ENCODE measurements around the gene ZNF654. TPM values are rescaled to one million over a fixed set of nuclear protein-coding genes. Genes with fewer than 3 reads are reported as not detected.

ZNF654 gene
- total and polyA plus RNA-seq, 2 experiments from 2014 or later, result 6.3 to 16.2 TPM

GRCh38 chr3:88142094-88142624, 83.1 kb downstream of the ZNF654 start:
- TF ChIP-seq, protein P1, sequence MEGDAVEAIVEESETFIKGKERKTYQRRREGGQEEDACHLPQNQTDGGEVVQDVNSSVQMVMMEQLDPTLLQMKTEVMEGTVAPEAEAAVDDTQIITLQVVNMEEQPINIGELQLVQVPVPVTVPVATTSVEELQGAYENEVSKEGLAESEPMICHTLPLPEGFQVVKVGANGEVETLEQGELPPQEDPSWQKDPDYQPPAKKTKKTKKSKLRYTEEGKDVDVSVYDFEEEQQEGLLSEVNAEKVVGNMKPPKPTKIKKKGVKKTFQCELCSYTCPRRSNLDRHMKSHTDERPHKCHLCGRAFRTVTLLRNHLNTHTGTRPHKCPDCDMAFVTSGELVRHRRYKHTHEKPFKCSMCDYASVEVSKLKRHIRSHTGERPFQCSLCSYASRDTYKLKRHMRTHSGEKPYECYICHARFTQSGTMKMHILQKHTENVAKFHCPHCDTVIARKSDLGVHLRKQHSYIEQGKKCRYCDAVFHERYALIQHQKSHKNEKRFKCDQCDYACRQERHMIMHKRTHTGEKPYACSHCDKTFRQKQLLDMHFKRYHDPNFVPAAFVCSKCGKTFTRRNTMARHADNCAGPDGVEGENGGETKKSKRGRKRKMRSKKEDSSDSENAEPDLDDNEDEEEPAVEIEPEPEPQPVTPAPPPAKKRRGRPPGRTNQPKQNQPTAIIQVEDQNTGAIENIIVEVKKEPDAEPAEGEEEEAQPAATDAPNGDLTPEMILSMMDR (IDR thresholded peaks at IDR 0.05; ENCODE audit: poor library complexity), result no peak
- TF ChIP-seq EZH2 (IDR thresholded peaks at IDR 0.05; ENCODE audit: borderline replicate concordance), result no peak
- TF ChIP-seq EZH2phosphoT487 (IDR thresholded peaks at IDR 0.05; ENCODE audit: low read depth, severe bottlenecking, unreplicated experiment), result no peak
- Histone ChIP-seq H3K27ac (no peak overlapping the region), H3K9me3 (ENCODE audit: low read depth) (no peaks in the 10 kb centered on the region), H3K4me2 (no peak overlapping the region), H4K20me1 (ENCODE audit: insufficient read depth, poor library complexity, severe bottlenecking) (no peaks in the 10 kb centered on the region), H3K79me2 (no peaks in the 10 kb centered on the region), H3K4me3 (no peak overlapping the region), H3K36me3 (replicated peaks; ENCODE audit: insufficient read depth, low read depth) (no peaks in the 10 kb centered on the region), H3K4me1 (ENCODE audit: insufficient read depth) (no peaks in the 10 kb centered on the region), H3K27me3 (no peaks in the 10 kb centered on the region), H2AFZ (no peak overlapping the region), H3K9me2 (replicated peaks; ENCODE audit: insufficient read depth) (no peaks in the 10 kb centered on the region)
- WGBS (ENCODE audit: low lambda C conversion rate, missing lambda C conversion rate), result 73% methylated on average over 3 of the region's 3 CpGs
- DNase-seq (ENCODE audit: low spot score), result no peak

DNA sequence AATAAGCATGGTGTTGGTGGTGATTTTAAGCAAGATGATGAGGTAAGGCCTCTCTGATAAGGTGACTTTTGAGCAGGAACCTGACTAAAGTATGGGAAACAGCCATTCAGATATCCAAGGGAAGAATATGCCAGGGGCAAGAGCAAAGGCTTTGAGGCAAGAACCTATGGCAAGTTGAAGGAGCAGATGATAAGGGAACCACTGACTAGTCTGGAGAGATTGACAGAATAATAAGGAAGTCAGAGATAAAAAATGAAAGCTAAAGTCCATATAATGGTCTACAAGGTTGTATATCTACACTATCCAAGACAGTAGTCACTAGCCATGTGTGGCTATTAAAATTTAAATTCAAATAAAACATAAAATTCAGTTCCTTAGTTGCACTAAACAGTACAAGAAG, 88.2 kb downstream of the ZNF654 start:
- no peaks in the 10 kb centered on the region for H3K9me2 ChIP-seq (replicated peaks; ENCODE audit: insufficient read depth)
- H2AFZ ChIP-seq, result no peak overlapping the region
- DNase-seq (ENCODE audit: low spot score), result no peak
- H3K79me2 ChIP-seq, result peaks cover 37% of the 10 kb centered on the region
- no peak overlapping the region for H3K4me2 ChIP-seq
- no peaks in the 10 kb centered on the region for H3K4me1 ChIP-seq (ENCODE audit: insufficient read depth)
- H3K27ac ChIP-seq, result no peak overlapping the region
- no peaks in the 10 kb centered on the region for H3K27me3 ChIP-seq
- TF ChIP-seq, protein P1 (IDR thresholded peaks at IDR 0.05; ENCODE audit: poor library complexity), result no peak
- TF ChIP-seq EZH2phosphoT487 (IDR thresholded peaks at IDR 0.05; ENCODE audit: low read depth, severe bottlenecking, unreplicated experiment) (no peak), EZH2 (IDR thresholded peaks at IDR 0.05; ENCODE audit: borderline replicate concordance) (no peak)
- H4K20me1 ChIP-seq (ENCODE audit: insufficient read depth, poor library complexity, severe bottlenecking), result peaks cover 8% of the 10 kb centered on the region
- H3K9me3 ChIP-seq (ENCODE audit: low read depth), result no peaks in the 10 kb centered on the region
- H3K36me3 ChIP-seq (replicated peaks; ENCODE audit: insufficient read depth, low read depth), result no peaks in the 10 kb centered on the region
- H3K4me3 ChIP-seq, result no peak overlapping the region

DNA sequence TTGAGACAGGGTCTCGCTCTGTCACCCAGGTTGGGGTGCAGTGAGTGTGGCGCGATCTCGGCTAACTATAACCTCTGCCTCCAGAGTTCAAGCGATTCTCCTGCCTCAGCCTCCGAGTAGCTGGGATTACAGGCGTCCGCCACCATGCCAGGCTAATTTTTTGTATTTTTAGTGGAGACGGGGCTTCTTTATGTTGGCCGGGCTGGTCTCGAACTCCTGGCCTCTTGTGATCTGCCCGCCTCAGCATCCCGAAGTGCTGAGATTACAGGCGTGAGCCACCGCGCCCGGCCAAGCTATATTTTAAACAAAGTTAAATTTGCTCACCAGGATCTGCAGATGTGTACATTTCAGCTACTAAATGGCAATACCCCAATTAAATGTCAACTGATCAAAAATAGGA, 89.6 kb downstream of the ZNF654 start:
- no peak overlapping the region for H3K27ac ChIP-seq
- no peaks in the 10 kb centered on the region for H3K9me3 ChIP-seq (ENCODE audit: low read depth)
- H4K20me1 ChIP-seq (ENCODE audit: insufficient read depth, poor library complexity, severe bottlenecking), result peaks cover 8% of the 10 kb centered on the region
- TF ChIP-seq EZH2phosphoT487 (IDR thresholded peaks at IDR 0.05; ENCODE audit: low read depth, severe bottlenecking, unreplicated experiment) (no peak), EZH2 (IDR thresholded peaks at IDR 0.05; ENCODE audit: borderline replicate concordance) (no peak)
- TF ChIP-seq, protein P1 (IDR thresholded peaks at IDR 0.05; ENCODE audit: poor library complexity), result no peak
- DNase-seq (ENCODE audit: low spot score), result no peak
- peak overlapping the region; percentile 79 for H3K4me2 ChIP-seq
- 77% methylated on average over 17 of the region's 17 CpGs for WGBS (ENCODE audit: low lambda C conversion rate, missing lambda C conversion rate)
- H3K27me3 ChIP-seq, result no peaks in the 10 kb centered on the region
- no peaks in the 10 kb centered on the region for H3K36me3 ChIP-seq (replicated peaks; ENCODE audit: insufficient read depth, low read depth)
- peaks cover 49% of the 10 kb centered on the region for H3K79me2 ChIP-seq
- H3K9me2 ChIP-seq (replicated peaks; ENCODE audit: insufficient read depth), result no peaks in the 10 kb centered on the region
- peak overlapping the region; percentile 95 for H2AFZ ChIP-seq
- peak overlapping the region; percentile 52 for H3K4me3 ChIP-seq
- H3K4me1 ChIP-seq (ENCODE audit: insufficient read depth), result no peaks in the 10 kb centered on the region
